SK-N-SH (cell line): Measurements from ENCODE around the gene CNPY2.

Source experiments
- CHD2 ChIP-seq: fragments of 150-350 bp; IDR thresholded peaks from 2 replicates; pipeline ENCODE4 v1.6.1; 2018; ENCODE audit warnings: low read length; ENCODE audit not compliant: partially characterized antibody
- CTCF ChIP-seq: fragments of 200-600 bp; sonication (generic); IDR thresholded peaks from 2 replicates; pipeline ENCODE4 v1.6.1; 2017; ENCODE audit warnings: antibody characterized with exemption, mild to moderate bottlenecking, moderate library complexity
- MAX ChIP-seq: IDR thresholded peaks from 2 replicates; pipeline ENCODE4 v1.4.0; 2012; ENCODE audit warnings: low read depth
- MXI1 ChIP-seq: IDR thresholded peaks from 2 replicates; pipeline ENCODE4 v1.6.1; 2012; ENCODE audit warnings: mild to moderate bottlenecking, low read depth, low read length, improper control_type of control experiment
- POLR2AphosphoS5 ChIP-seq: IDR thresholded peaks from 2 replicates; pipeline ENCODE4 v1.6.1; 2012; ENCODE audit warnings: low read depth, low read length
- REST ChIP-seq: IDR thresholded peaks from 2 replicates; pipeline ENCODE4 v1.6.1; 2012; ENCODE audit warnings: mild to moderate bottlenecking, low read depth, low read length, moderate library complexity
- RFX5 ChIP-seq: IDR thresholded peaks from 2 replicates; pipeline ENCODE4 v1.6.1; 2012; ENCODE audit warnings: mild to moderate bottlenecking, improper control_type of control experiment, low read length
- SIN3A ChIP-seq: IDR thresholded peaks from 2 replicates; pipeline ENCODE4 v1.6.1; 2012; ENCODE audit warnings: low read depth, mild to moderate bottlenecking, low read length, moderate library complexity, borderline replicate concordance
- SMC3 ChIP-seq: IDR thresholded peaks from 2 replicates; pipeline ENCODE4 v1.6.1; 2012; ENCODE audit warnings: low read depth, low read length, improper control_type of control experiment
- TAF1 ChIP-seq: IDR thresholded peaks from 2 replicates; pipeline ENCODE4 v1.6.1; 2012; ENCODE audit warnings: low read depth, mild to moderate bottlenecking, low read length, moderate library complexity, borderline replicate concordance
- USF1 ChIP-seq: IDR thresholded peaks from 2 replicates; pipeline ENCODE4 v1.4.0; 2012; ENCODE audit warnings: low read depth, borderline replicate concordance
- USF2 ChIP-seq: fragments of 150-350 bp; IDR thresholded peaks from 2 replicates; pipeline ENCODE4 v1.6.1; 2017; ENCODE audit warnings: antibody characterized with exemption, low read length, low read depth, borderline replicate concordance

GRCh38 chr12:56317675-56318074 lies 1.9 kb upstream of the CNPY2 start:
- no peak for TF ChIP-seq USF2
- TF ChIP-seq SMC3, result no peak
- no peak; the same call in 1 of the 2 replicates for TF ChIP-seq CTCF
- TF ChIP-seq POLR2AphosphoS5, result no peak
- no peak for TF ChIP-seq MXI1
- no peak for TF ChIP-seq TAF1
- TF ChIP-seq SIN3A, result no peak
- no peak for TF ChIP-seq CHD2
- no peak for TF ChIP-seq USF1
- TF ChIP-seq RFX5, result no peak
- TF ChIP-seq REST, result no peak
- no peak for TF ChIP-seq MAX
